H1 (cell line): Measurements from ENCODE around the gene CIAO2B.

Experiments used
- CBX5 ChIP-seq: fragments of 300-800, 300-1000 bp; sonication (generic); IDR thresholded peaks from 2 replicates; pipeline ENCODE4 v1.7.1; 2016; ENCODE audit warnings: antibody characterized with exemption, low read length, low read depth
- CREB1 ChIP-seq: IDR thresholded peaks from 2 replicates; pipeline ENCODE4 v1.6.1; 2012; ENCODE audit warnings: inconsistent platforms
- JUN ChIP-seq: IDR thresholded peaks from 2 replicates; pipeline ENCODE4 v1.6.1; 2011; ENCODE audit warnings: low read depth, mild to moderate bottlenecking, improper control_type of control experiment, low read length
- KDM4A ChIP-seq: IDR thresholded peaks from one replicate; pipeline ENCODE4 v1.7.1; 2012; ENCODE audit warnings: low read depth, mild to moderate bottlenecking, moderate library complexity, low read length, inconsistent platforms; ENCODE audit not compliant: severe bottlenecking
- POU5F1 ChIP-seq: IDR thresholded peaks from 2 replicates; pipeline ENCODE4 v1.6.1; 2011; ENCODE audit warnings: low read depth, mild to moderate bottlenecking, low read length, moderate library complexity
- RAD21 ChIP-seq, 2 experiments: IDR thresholded peaks in 1 of 2; conservative IDR thresholded peaks in 1 of 2; 2 replicates each; pipeline ENCODE4 v1.6.1; 2011; ENCODE audit warnings: low read depth in 2 of 2, low read length in 2 of 2, improper control_type of control experiment in 1 of 2, inconsistent platforms in 1 of 2, mild to moderate bottlenecking in 1 of 2, moderate library complexity in 1 of 2
- RXRA ChIP-seq: IDR thresholded peaks from 2 replicates; pipeline ENCODE4 v1.6.1; 2011; ENCODE audit warnings: low read depth, mild to moderate bottlenecking, low read length, moderate library complexity; ENCODE audit not compliant: insufficient read depth

GRCh38 chr16:66905633-66906539 is 28.3 kb downstream of the CIAO2B start:
- TF ChIP-seq RAD21 (IDR thresholded peaks at IDR 0.05 in 1 of 2, conservative IDR thresholded peaks at IDR 0.05 in 1 of 2; ENCODE audit: low read depth in 2 of 2, low read length in 2 of 2) (no peak), JUN (no peak), CBX5 (no peak), POU5F1 (no peak), KDM4A (no peak), CREB1 (no peak), RXRA (no peak)
